ENCODE data around the gene LRGUK.

The LRGUK gene

DNA sequence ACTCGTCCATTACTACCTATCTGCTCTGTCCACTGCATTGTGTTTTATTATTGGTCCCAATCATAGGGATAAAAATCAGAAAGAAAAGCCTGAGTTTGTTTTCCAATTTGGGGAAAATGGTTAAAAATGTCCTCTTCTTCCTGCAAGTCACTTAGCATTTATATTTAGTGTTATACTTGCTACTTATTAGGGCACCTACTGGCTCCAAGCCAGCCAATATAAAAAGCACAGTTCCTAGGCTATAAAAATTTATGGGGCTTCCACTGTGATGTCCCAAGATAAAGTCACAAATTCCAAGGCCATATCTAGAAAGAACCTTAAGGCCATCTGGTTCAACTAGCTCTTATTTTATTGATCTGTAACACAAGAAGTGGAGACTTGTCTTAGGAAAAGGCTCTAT, 186.4 kb downstream of the LRGUK start:
- DNase-seq = no peak
